Suprapubic skin (tissue), 4 donors: ENCODE results near the gene CDKN3.

Experiments used
- CTCF ChIP-seq, 2 donors: fragments of 200-600 bp in 1 of 2; fragments of 450-650 bp in 1 of 2; sonication (generic) in 1 of 2; IDR thresholded peaks; one replicate each; pipeline ENCODE4 v1.5.1; 2016 to 2019; ENCODE audit warnings: antibody characterized with exemption in 2 of 2, mild to moderate bottlenecking in 1 of 2, moderate library complexity in 1 of 2
- EP300 ChIP-seq: sonication (generic); formaldehyde crosslinking; IDR thresholded peaks from one replicate; pipeline ENCODE4 v1.6.1; 2017; ENCODE audit warnings: antibody characterized with exemption
- POLR2AphosphoS5 ChIP-seq, 3 donors: sonication (generic); formaldehyde crosslinking; IDR thresholded peaks; one replicate each; pipeline ENCODE4 v1.6.1; 2017; ENCODE audit warnings: antibody characterized with exemption in 3 of 3

GRCh38 chr14:54446161-54446693 lies 49.4 kb downstream of the CDKN3 start:
- TF ChIP-seq CTCF (IDR thresholded peaks at IDR 0.05) (no peak), POLR2AphosphoS5 (IDR thresholded peaks at IDR 0.05) (no peak), EP300 (no peak)
